GM12873 (cell line): Measurements from ENCODE around the gene CYP2W1.

Source experiments
- TF ChIP-seq, protein P1 (sequence below): IDR thresholded peaks from 2 replicates; pipeline ENCODE4 v1.5.1; 2012; ENCODE audit warnings: low read depth, mild to moderate bottlenecking, moderate library complexity, low read length, control low read depth; ENCODE audit not compliant: insufficient read depth; ENCODE audit errors: missing control alignments

CYP2W1 gene

DNA sequence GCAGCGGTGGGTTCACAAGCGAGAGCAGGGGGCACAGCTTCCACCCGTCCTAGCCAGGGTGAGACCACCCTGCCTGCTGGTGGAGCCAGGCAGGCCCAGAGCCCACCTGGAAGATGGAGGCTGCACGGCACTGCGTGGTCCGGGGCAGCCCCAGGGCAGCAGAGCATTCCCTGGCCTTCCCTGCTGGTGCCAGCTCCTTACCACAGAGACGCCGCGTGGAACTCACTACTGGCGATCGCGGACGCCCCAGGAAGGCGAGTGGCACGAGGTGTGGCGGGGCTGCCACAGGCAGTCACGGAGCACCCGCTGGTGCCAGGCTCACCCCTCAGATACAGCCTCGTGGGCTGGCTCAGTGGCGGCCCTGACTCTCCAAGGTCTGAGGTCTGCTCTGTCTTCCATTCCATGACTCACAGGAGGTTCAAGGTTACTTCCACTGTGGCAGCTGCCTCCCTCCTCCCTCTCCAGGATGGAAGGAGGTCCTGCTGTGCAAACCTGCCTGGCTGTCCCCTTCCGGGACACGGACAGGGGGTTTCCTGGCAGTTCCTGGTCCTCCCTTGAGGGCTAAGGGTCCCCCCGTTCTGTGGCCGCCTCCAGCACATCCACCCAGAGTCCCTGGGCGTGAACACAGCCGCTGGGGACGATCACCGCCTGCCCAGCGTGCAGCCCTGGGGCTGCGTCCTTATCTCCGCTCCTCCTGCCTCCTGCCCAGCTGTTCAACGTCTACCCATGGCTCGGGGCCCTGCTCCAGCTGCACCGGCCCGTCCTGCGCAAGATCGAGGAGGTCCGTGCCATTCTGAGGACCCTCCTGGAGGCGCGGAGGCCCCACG is 3.1 kb downstream of the CYP2W1 start:
- TF ChIP-seq, protein P1, sequence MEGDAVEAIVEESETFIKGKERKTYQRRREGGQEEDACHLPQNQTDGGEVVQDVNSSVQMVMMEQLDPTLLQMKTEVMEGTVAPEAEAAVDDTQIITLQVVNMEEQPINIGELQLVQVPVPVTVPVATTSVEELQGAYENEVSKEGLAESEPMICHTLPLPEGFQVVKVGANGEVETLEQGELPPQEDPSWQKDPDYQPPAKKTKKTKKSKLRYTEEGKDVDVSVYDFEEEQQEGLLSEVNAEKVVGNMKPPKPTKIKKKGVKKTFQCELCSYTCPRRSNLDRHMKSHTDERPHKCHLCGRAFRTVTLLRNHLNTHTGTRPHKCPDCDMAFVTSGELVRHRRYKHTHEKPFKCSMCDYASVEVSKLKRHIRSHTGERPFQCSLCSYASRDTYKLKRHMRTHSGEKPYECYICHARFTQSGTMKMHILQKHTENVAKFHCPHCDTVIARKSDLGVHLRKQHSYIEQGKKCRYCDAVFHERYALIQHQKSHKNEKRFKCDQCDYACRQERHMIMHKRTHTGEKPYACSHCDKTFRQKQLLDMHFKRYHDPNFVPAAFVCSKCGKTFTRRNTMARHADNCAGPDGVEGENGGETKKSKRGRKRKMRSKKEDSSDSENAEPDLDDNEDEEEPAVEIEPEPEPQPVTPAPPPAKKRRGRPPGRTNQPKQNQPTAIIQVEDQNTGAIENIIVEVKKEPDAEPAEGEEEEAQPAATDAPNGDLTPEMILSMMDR, result no peak

DNA sequence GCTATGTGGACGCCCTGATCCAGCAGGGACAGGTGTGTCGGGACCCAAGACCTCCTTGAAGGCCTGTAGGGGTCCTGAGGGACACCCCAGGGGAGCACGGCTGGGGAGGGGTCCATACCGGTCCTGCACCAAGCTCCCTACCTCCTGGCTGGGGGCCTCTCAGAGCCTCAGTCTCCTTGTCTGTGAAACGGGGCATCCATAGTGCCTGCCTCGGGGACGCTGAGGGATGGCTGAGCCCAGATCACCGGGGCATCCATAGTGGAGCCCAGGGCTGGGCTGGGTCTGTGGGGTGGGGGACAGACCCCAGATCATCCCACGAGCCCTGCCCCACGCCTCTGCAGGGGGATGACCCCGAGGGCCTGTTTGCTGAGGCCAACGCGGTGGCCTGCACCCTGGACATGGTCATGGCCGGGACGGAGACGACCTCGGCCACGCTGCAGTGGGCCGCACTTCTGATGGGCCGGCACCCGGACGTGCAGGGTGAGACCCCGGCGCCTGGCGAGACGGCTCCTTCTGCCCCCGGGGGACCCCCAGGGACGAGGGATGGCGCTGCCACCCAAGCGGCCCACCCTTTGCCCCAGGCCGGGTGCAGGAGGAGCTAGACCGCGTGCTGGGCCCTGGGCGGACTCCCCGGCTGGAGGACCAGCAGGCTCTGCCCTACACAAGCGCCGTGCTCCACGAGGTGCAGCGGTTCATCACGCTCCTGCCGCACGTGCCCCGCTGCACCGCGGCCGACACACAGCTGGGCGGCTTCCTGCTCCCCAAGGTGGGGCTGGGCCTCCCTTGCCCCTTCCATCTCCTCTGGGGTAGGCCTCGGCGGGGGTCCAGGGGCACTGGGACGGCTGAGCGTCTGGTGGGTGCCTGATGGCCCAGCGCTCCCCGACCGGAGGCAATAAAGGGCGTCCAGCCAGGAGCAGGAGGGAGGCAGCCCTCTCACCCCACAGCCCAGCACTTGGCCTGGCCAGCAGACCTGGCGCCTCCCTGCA is 4.1 kb downstream of the CYP2W1 start:
- TF ChIP-seq, protein P1, result no peak

DNA sequence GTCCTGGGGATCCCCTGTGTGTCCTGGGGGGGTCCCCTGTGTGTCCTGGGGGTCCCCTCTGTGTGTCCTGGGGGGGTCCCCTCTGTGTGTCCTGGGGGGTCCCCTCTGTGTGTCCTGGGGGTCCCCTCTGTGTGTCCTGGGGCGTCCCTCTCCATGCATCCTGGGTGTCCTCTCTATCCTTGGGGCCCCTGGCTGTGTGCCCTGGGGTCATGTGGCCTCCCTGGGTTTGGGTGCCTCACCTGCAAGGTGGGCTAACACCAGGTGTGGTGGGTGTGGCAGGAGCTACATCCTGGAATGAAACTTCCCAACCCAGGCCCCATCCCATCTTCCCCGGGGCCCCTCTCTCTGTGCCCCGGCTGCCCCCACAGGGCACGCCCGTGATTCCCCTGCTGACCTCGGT is 4.9 kb downstream of the CYP2W1 start:
- TF ChIP-seq, protein P1, result no peak

DNA sequence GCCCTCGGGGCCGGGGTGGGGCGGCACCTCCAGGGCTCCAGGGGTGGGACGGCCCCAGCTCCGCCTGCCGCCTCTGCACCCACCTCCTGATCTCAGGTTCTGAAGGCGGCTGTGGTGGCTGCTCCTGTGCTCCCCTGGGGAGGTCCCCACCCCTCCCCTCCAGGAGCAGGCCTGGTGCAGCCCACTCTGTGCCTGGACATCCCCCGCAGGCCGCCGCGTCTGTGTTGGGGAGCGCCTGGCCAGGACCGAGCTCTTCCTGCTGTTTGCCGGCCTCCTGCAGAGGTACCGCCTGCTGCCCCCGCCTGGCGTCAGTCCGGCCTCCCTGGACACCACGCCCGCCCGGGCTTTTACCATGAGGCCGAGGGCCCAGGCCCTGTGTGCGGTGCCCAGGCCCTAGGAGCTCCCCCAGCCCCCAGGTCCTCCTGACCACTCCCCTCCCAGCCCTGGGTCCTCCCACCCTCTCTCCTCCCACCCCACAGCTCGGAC is 5.5 kb downstream of the CYP2W1 start:
- TF ChIP-seq, protein P1, result no peak

DNA sequence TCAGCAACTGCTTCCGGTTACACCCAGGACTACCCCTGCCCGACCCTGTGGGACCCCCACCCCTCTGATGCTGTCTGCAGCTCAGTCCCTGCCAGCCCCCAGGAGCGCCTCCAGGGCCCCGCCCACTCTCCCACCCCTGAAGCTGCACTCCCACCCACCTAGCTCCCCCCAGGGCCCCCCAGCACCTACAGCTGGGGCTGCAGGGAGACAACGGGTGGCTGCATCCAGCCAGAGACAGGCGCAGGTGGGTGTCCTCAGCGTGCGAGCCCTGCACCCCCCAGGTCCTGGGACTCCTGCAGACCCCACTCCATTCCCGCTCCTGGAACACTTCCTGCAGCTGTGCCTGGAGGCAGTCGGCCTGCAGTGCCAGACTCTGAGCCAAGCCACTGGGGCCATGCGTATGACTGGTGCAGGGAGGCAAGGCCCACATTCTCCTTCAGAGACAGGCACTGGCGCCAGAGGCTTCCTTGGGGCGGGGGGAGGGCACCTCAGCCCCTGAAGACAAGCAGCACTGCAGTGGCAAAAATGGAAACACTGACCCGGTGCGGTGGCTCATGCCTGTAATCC is 6.1 kb downstream of the CYP2W1 start:
- TF ChIP-seq, protein P1, result no peak

DNA sequence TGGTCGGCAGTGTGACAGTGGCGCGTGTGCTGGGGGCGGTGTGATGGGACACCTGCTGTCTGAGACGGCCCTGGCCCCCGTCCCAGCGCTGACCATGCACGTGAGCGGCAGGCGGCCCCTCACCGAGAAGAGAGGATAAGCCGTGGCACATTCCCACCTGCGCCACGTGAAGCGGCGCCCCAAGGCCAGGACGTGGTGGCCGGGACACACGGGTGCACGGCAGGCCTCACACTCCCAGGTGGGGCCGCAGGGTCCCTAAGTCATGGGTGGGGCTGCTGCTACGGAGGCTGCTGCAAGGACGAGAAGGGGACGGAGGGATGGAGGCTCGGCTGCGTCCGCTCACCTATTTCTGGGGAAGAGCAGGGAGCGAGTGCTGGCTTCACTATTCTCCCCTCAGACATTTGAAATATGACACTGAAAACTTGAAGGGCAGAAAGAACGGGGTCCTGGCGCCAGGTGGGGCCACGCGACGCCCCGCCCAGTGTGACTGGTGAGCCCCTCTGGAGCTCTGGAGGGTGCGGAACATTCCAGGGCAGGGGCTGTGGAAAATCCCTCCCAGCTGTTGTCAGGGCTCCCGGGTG is 7.5 kb downstream of the CYP2W1 start:
- TF ChIP-seq, protein P1, result no peak
